Skin epidermis (tissue), 12 donors: Measurements from ENCODE around the gene MYBL2.

Source experiments
- H3K27ac ChIP-seq, 21 experiments: fragments of 200-600 bp; sonication (generic) in 11 of 21; one replicate each; pipeline ENCODE4 v1.5.0; 2020; ENCODE audit warnings: mild to moderate bottlenecking in 3 of 21, inconsistent platforms in 2 of 21, moderate library complexity in 2 of 21
- H3K4me3 ChIP-seq, 7 experiments: fragments of 200-600 bp; sonication (generic) in 2 of 7; one replicate each; pipeline ENCODE4 v1.5.0; 2020; ENCODE audit warnings: inconsistent platforms in 2 of 7, mild to moderate bottlenecking in 2 of 7, moderate library complexity in 1 of 7

Gene MYBL2

DNA sequence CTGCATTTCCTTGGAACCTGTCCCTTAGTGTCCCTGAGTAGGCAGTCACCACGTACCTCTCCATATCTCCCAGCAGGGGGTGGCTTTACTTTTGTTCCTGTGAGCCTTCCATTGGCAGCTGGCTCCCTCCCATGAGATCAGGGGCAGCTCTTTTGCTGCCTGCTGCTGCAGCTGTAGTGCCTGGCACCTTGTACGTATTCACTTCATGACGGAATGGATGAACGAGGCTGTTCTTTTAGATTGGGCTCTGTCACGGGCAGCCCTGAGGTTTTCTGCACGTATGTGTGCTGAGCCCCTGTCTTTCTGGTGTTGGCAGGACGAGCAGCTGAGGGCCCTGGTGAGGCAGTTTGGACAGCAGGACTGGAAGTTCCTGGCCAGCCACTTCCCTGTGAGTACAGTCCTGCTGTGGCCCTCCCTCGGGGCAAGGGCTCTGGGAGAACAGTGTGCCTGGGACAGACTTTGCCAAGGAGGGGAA is 14.6 kb downstream of the MYBL2 start:
- Histone ChIP-seq H3K4me3 (no peak overlapping the region), H3K27ac (peak overlapping the region in 5 of 21 experiments; percentile 8 to 70 (median 66))

DNA sequence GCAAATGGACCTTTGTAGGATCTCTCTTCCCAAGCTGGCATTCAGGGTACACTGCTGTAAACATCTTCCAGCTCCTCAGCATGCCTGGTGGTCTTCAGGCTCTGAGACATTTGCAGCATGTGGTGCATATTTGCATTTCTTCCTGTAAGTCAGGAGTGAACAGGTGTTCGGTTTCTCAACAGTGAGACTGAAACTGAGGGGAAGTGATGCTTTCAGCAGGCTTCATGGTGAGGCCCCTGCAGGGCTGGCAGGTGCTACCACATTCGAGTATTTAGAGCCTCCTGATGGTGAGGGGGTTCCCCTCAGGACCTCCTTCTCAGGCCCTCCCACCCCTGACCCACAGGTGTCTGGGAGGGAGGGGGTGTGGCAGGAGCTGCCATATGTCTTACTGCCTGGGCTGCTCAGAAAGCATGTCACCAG is 15.1 kb downstream of the MYBL2 start:
- peak overlapping the region in 4 of 21 experiments; percentile 24 to 70 (median 66) for H3K27ac ChIP-seq

DNA sequence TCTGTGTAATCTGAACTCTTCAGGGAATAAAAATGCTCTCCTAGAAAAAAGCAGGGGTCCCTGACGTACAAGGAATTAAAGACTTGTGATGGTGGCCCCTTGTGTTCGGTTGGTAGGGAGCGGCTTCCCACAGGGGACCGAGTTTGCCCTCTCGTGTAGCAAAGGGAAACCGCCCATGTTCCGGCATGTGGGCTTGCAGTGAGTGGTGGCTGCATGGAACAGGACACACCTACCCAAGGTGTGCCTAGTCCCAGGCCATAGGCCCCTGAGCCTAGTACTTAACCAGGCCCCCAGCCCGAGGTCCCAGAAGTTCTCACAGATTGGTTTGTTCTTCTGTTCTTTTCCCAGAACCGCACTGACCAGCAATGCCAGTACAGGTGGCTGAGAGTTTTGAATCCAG is 15.5 kb downstream of the MYBL2 start:
- Histone ChIP-seq H3K4me3 (no peak overlapping the region), H3K27ac (no peak overlapping the region)

More for the DNA sequence above, 15.1 kb downstream of the MYBL2 start:
- H3K4me3 ChIP-seq: no peak overlapping the region

DNA sequence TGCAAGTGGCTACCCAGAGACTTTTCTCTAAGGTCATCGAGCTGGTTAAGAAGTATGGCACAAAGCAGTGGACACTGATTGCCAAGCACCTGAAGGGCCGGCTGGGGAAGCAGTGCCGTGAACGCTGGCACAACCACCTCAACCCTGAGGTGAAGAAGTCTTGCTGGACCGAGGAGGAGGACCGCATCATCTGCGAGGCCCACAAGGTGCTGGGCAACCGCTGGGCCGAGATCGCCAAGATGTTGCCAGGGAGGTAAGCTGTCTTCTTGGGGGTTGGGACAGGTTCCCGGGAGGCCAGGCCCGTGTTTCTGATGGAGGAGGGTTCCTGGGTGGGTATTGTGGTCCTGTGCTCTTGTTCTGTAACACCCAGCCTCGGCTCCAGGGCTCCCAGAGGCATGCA is 19.9 kb downstream of the MYBL2 start:
- H3K4me3 ChIP-seq: no peak overlapping the region

DNA sequence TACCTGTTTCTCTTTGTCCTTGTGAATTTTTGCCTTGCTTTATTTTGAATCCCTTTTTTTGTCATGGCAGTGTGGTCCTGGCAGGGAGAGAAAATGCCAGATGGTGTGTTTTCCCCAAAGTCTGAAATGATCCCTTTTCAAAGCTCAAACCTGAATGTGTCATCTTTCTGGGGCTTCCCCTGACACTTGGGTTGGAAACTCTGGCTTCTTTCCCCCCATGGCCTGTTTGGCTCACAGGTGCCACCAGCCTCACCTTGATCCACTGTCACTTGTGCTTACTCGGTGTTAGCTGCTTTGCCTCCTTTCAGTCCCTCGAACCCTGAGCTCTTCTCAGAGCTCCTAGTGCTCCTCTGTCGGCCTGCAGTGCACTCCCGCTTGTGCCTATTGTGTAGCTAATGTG is 22.3 kb downstream of the MYBL2 start:
- Histone ChIP-seq H3K4me3 (no peak overlapping the region), H3K27ac (no peak overlapping the region)

More for the DNA sequence above, 19.9 kb downstream of the MYBL2 start:
- H3K27ac ChIP-seq: no peak overlapping the region

DNA sequence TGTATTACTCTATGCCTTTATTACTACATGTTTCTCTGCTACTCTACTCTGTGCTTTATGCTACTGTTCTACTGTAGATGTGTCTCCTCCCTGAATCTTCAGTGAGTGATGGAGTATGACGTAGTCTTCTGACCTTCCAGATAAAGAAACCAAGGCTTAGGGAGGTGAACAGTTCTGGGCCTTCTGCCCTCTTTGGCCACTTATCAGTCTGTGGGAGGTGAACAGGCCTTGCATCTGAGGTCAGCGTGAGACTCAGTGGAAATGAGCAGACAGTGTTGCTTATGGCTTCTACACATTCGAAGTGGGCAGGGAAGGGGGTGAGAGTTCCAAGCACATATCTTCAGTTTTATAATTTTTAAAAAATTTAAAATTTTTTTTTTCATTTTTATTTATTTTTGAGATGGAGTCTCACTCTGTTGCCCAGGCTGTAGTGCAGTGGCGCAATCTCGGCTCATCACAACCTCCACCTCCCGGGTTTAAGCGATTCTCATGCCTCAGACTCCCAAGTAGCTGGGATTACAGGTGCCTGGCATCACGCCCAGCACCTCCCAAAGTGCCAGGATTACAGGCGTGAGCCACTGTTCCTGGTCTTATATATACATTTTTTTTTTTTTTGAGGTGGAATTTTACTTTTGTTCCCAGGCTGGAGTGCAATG is 24.2 kb downstream of the MYBL2 start:
- Histone ChIP-seq H3K4me3 (no peak overlapping the region), H3K27ac (no peak overlapping the region)

DNA sequence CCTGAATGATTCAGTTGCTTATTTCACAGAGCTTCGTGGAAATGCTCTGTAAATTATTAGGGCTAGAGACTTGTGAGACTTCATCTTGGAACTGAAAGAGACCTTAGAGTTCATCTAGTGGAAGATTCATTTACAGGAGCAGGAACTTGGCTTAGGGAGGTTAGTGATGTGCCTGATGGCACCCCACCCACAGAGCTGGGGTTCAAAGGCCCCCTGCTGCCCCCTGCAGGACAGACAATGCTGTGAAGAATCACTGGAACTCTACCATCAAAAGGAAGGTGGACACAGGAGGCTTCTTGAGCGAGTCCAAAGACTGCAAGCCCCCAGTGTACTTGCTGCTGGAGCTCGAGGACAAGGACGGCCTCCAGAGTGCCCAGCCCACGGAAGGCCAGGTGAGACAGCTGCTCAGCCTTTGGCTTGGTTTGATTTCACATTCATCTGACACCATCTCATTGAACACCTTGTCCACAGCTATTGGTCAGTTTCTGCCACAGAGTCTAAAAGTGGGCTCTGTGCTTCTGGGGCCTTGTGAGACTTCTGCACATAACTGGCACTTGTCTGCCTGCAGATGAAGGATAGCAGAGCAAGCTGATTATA is 25.1 kb downstream of the MYBL2 start:
- no peak overlapping the region for H3K27ac ChIP-seq
- no peak overlapping the region for H3K4me3 ChIP-seq

DNA sequence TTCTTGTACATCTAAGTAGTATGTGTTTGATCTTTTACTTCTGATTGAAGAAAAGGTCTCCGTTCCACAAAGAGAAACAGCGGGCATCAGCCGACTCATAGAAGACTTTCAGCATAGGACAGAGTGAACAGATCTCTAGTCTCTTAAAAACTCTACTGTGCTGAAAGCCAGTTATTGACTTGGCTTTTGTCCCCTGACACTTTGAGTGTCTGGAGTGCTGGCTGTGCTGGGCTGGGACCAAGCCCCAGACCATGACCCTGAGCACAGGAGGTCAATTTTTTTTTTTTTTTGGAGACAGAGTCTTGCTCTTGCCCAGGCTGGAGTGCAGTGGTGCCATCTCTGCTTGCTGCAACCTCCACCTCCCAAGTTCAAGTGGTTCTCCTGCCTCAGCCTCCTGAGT is 27.8 kb downstream of the MYBL2 start:
- Histone ChIP-seq H3K4me3 (no peak overlapping the region), H3K27ac (no peak overlapping the region)

DNA sequence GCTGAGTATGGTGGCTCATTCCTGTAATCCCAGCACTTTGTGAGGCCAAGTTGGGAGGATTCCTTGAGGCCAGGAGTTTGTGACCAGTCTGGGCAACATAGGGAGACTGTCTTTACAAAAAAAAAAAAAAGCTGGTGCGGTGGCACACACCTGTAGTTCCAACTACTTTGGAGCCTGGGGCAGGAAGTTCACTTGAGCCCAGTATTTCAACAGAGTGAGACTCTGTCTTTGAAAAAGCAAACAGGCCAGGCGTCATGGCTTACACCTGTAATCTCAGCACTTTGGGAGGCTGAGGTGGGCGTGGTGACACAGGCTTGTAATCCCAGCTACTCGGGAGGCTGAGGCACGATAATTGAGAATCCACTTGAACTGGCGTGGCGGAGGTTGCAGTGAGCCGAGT is 28.7 kb downstream of the MYBL2 start:
- Histone ChIP-seq H3K4me3 (no peak overlapping the region), H3K27ac (no peak overlapping the region)

DNA sequence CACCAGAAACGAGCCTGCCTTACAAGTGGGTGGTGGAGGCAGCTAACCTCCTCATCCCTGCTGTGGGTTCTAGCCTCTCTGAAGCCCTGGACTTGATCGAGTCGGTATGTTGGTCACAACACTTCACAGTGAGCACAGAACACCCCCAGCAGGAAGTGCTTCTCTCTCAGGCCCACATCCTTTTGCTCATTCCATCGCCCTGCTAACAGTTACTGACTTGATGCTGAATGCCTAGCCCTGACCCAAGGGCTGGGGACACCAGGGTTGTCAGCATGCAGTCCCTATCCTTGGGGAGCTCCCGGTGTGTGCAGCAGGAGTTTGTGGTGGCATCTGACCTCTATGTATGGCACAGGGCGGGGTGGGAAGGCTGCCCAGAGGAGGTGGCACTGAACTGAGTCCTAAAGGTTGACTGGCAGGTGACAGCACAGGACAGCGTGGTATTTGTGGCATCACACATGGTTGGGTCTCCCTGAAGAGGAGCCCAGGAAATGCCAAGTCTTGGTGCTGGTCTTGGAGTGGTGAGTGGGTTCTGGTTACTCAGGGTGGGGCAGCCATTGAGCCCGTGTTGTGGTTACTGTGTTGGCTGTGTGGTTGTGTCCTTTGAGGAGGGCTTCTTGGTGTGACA is 33.1 kb downstream of the MYBL2 start:
- no peak overlapping the region for H3K4me3 ChIP-seq
- H3K27ac ChIP-seq: peak overlapping the region in 1 of 21 experiments; percentile 4

DNA sequence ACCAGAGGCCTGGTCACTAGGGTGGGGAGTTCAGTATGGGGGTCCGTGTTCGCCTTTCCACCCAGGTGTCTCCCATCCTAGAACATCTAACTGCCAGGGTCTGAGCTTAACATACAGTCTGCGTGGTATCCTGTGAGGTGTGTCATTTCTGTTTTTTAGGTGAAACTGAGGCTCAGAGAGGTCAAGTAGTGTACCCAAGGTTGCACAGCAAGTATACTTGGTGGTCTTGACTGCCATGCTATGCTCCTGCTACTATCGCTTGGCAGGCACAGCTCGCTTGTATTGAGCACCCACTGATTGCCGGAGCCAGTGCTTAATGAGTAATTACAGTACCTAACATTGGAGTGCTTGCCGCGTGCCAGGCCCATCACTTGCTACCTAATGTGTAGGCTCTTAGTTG is 33.7 kb downstream of the MYBL2 start:
- Histone ChIP-seq H3K27ac (no peak overlapping the region), H3K4me3 (no peak overlapping the region)

DNA sequence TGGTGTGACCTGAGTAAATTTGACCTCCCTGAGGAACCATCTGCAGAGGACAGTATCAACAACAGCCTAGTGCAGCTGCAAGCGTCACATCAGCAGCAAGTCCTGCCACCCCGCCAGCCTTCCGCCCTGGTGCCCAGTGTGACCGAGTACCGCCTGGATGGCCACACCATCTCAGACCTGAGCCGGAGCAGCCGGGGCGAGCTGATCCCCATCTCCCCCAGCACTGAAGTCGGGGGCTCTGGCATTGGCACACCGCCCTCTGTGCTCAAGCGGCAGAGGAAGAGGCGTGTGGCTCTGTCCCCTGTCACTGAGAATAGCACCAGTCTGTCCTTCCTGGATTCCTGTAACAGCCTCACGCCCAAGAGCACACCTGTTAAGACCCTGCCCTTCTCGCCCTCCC is 35.6 kb downstream of the MYBL2 start:
- H3K4me3 ChIP-seq: no peak overlapping the region
- H3K27ac ChIP-seq: no peak overlapping the region

DNA sequence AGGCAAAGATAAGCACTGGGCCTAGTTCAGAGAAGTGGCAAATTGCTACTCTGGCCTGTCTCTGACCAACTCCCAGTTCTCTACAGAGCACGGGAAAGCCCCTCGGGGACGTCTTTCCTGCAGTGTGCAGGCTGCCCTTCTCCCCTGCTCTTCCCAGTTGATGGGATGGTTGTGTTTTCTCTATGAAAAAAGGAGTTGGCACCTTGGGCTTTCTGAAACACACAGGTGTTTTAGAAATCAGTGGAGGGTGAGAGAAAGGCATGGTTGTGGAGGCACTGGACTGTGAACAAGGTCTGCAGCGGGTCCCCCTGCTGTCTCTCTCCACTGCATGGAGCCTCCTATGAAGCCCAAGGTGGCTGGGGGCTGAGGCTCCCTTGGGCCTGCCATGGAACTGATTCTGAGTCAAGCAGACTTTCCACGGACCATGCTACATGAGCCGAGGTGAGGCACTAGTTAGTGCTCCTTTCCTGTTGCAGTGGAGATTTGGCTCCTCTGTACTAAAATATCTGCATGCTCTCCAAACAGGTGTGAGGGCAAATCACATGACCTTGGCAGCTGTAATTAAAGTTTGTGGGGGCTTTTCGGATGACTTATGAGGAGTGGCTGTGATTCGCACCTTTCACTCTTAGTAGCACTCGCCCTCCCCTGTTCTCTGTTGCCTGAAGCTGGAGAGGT is 43.6 kb downstream of the MYBL2 start:
- Histone ChIP-seq H3K4me3 (no peak overlapping the region), H3K27ac (no peak overlapping the region)

DNA sequence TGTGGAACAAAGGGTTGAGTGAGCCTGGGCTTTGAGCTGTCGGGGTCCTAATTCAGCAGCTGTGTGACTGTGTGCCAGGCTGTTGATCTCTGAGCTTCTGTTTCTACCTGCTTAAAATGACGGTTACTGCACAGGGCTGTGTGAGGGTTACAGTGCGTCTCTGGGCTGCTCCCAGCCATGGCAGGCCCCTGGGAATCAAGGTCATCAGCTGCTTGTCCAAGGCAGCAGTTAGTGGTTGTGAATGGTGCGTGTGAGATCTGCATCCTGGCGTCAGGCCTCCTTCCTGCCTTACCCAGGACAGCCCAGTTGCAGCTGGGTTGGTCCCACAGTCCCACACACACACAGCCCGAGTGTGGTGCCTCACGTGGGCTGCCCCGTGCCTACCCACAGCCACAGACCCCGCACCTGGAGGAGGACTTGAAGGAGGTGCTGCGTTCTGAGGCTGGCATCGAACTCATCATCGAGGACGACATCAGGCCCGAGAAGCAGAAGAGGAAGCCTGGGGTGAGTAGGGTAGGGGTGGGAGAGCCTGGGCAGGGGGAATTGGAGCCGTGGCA is 44.3 kb downstream of the MYBL2 start:
- H3K4me3 ChIP-seq: no peak overlapping the region
- H3K27ac ChIP-seq: no peak overlapping the region

DNA sequence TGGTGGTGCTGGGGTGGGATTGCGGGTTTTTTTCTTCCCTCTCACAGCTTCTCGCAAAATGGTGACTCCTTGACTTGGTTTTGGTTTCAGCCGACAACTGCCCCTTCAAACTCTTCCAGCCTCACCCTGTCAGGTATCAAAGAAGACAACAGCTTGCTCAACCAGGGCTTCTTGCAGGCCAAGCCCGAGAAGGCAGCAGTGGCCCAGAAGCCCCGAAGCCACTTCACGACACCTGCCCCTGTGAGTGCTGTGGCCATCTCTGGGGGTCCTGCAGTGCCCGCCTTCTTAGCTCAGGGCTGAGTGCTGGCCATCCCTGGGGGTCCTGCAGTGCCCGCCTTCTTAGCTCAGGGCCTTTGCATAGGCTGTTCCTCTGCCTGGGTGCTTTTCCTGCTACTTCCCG is 48.1 kb downstream of the MYBL2 start:
- H3K27ac ChIP-seq: no peak overlapping the region
- no peak overlapping the region for H3K4me3 ChIP-seq

DNA sequence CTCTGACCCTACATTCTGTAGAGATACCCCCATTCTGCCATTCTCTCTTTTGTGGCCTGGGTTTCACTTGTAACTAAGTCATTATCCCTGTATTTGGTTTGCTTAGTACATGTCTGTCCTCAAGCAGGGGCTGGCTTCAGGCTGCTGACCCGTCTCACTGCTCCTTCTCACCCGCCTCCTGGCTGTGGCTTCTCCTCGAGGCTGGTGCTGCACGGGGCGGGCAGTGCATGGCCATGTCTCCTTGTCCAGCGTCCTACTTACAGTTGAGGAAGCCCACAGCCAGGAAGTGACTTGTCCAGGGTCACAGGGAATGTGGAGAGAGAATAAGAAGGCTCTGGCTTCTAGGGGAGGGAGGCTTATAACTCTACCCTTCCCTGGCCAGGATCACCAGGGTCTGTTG is 48.6 kb downstream of the MYBL2 start:
- H3K27ac ChIP-seq: no peak overlapping the region
- H3K4me3 ChIP-seq: no peak overlapping the region

DNA sequence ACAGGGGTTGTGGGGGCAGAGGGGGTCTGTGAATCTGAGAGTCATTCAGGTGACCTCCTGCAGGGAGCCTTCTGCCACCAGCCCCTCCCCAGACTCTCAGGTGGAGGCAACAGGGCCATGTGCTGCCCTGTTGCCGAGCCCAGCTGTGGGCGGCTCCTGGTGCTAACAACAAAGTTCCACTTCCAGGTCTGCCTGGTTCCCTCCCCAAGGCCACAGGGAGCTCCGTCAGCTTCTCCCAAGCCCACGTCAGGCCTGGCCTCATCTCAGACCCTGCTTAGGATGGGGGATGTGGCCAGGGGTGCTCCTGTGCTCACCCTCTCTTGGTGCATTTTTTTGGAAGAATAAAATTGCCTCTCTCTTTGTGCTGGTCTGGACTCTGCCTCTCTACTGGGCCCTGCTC is 49.2 kb downstream of the MYBL2 start:
- H3K27ac ChIP-seq: no peak overlapping the region
- H3K4me3 ChIP-seq: no peak overlapping the region

DNA sequence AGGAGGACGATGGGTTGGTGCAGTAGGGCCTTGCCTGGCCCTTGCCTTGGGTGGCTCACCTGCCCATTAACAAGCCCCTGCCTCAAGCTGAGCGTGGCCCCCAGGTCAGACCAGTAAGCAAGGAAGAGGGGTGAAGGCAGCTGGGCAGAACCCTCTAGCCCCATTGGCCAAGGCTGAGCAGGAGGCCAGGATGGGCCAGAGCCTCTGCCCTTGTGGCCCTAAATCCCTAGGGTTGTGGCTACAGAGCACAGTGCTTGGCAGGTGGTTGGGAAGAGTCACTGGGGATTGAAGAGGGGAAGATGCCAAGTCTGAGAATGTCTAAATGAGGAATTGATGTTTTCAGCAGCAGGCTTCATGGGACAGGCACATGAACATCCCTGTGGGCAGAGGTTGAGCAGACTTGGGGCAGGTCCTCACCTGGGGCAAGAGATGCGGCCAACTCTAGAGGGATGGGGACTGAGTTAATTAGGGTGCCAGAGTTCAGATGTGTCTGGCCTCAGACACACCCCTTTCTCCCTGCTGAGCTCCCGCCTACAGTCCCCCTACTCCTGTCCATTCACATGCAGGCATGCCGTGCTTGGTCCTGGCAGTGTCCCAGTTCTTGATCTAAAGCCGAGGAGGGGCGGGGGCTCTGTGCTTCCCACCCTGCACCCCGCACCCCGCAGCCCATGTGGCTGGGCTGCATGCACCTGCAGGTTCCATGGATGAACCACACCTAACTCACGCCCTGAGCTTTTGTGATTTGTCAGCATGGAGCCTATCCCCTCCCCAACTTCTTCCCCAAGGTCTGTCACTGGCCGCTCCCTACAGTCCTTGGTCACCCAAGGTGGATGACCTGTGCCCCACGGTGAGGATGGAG is 50.1 kb downstream of the MYBL2 start:
- no peak overlapping the region for H3K4me3 ChIP-seq
- no peak overlapping the region for H3K27ac ChIP-seq

DNA sequence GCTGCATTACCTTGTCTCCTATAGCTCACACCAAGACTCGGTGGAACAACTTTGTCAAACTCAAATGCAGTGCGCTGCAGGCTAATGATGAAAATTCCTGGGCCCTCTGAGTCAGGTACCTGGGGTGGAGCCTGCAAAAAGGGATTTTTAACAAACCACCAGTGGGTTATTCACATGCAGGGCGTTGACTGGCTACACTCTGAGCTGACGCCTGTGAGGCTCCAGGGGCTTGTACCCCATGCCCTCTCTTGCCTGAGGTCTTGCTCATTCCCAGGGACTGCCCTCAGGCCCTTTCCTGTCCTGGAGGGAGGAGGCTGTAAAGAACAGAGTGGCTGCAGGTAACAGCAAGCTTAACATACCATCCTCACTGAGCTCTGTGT is 50.7 kb downstream of the MYBL2 start:
- Histone ChIP-seq H3K27ac (no peak overlapping the region), H3K4me3 (no peak overlapping the region)

DNA sequence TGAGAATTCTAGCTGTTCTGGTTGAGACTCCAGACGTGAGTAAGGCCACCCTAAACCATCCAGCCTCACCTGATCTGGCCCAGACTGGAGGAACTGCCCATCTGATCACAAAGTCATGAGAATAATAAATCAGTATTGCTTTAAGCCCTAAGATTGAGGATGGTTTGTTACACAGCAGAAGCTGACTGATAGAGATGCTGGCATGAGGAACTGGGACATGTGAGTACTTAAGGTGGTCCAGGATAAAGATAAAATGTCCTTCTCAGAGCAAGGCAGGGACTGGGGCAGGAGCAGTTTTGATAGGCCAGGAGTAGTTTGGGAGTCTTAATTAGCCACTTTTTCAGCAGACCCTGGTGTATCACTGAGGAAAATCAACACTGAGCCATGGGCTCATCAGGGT is 53.1 kb downstream of the MYBL2 start:
- Histone ChIP-seq H3K27ac (no peak overlapping the region), H3K4me3 (no peak overlapping the region)
